H1 (cell line): ENCODE data around the gene CDKL1. TPM values are rescaled to one million over a fixed set of nuclear protein-coding genes. Genes with fewer than 3 reads are reported as not detected.
A peak's percentile ranks its signal among the peaks of the same experiment; 100 is the strongest.

Experiments used
- CTCF ChIA-PET: fragments of 300-600 bp; sonication (Branson Sonifier 250); formaldehyde crosslinking; loops from one replicate; lab custom pipeline; 2021; ENCODE audit not compliant: partially characterized antibody; lab: Charles Lee
- POLR2A ChIA-PET: fragments of 300-600 bp; sonication (Branson Sonifier 250); formaldehyde crosslinking; loops from one replicate; lab custom pipeline; 2021; ENCODE audit warnings: inconsistent platforms; ENCODE audit not compliant: partially characterized antibody; lab: Charles Lee
- DNase-seq, 2 experiments: peaks; one replicate each; pipeline versions ENCODE4 v3.0.0 to v3.0.0-alpha.2; 2010 to 2022; ENCODE audit warnings: low spot score in 2 of 2, low read depth in 1 of 2, mixed read lengths in 1 of 2
- FAIRE-seq: peaks from 2 replicates; lab custom pipeline; 2011; peaks lifted over from hg19 to GRCh38; lab: Jason Lieb, UNC
- H2AFZ ChIP-seq: 2 replicates; pipeline ENCODE4 v1.8.1; 2012; ENCODE audit warnings: low read length, inconsistent platforms
- H2AK5ac ChIP-seq: 2 replicates; pipeline ENCODE4 v1.6.1; 2013; ENCODE audit warnings: low read depth, low read length
- H2BK120ac ChIP-seq: replicated peaks from 2 replicates; pipeline ENCODE3; 2013; ENCODE audit warnings: low read depth, low read length, inconsistent platforms
- H2BK12ac ChIP-seq: 2 replicates; pipeline ENCODE4 v1.6.1; 2013; ENCODE audit warnings: low read depth, low read length
- H2BK15ac ChIP-seq: 2 replicates; pipeline ENCODE4 v1.6.1; 2013; ENCODE audit warnings: low read length
- H2BK20ac ChIP-seq: 2 replicates; pipeline ENCODE4 v1.6.1; 2013; ENCODE audit warnings: low read length
- H2BK5ac ChIP-seq: 2 replicates; pipeline ENCODE4 v1.6.1; 2013; ENCODE audit warnings: low read depth, low read length
- H3K14ac ChIP-seq: 2 replicates; pipeline ENCODE4 v1.6.1; 2013; ENCODE audit warnings: inconsistent platforms; ENCODE audit not compliant: insufficient read length
- H3K18ac ChIP-seq: 2 replicates; pipeline ENCODE4 v1.6.1; 2013; ENCODE audit warnings: low read length; ENCODE audit errors: extremely low read depth
- H3K23ac ChIP-seq: 2 replicates; pipeline ENCODE4 v1.6.1; 2013; ENCODE audit warnings: inconsistent platforms; ENCODE audit not compliant: insufficient read length
- H3K23me2 ChIP-seq: 2 replicates; pipeline ENCODE4 v1.6.1; 2013; ENCODE audit warnings: low read depth, low read length
- H3K27ac ChIP-seq: 2 replicates; pipeline ENCODE4 v1.6.1; 2011; ENCODE audit warnings: low read depth, low read length, inconsistent platforms
- H3K27me3 ChIP-seq, 4 experiments: replicated peaks in 1 of 4; 1 replicate in 1 of 4; 2 replicates in 3 of 4; pipeline versions ENCODE4 v1.6.1 to v1.8.1; 2011 to 2013; ENCODE audit warnings: low read length in 3 of 4, mild to moderate bottlenecking in 3 of 4, inconsistent platforms in 2 of 4, mixed read lengths in 2 of 4, moderate library complexity in 1 of 4; ENCODE audit not compliant: control insufficient read depth in 3 of 4, insufficient read depth in 3 of 4; ENCODE audit errors: extremely low read depth in 1 of 4
- H3K36me3 ChIP-seq, 4 experiments: 2 replicates each; pipeline versions ENCODE4 v1.6.1 to v1.8.1; 2011 to 2013; ENCODE audit warnings: mild to moderate bottlenecking in 4 of 4, low read length in 3 of 4, moderate library complexity in 2 of 4, control low read depth in 1 of 4, inconsistent platforms in 1 of 4; ENCODE audit not compliant: insufficient read depth in 4 of 4, control insufficient read depth in 2 of 4
- H3K4ac ChIP-seq: replicated peaks from 2 replicates; pipeline ENCODE3; 2013; ENCODE audit warnings: low read length, low read depth, mixed read lengths, inconsistent platforms; ENCODE audit not compliant: insufficient read length
- H3K4me1 ChIP-seq, 4 experiments: replicated peaks in 1 of 4; 1 replicate in 1 of 4; 2 replicates in 3 of 4; pipeline versions ENCODE4 v1.6.1 to v1.8.1; 2011 to 2013; ENCODE audit warnings: low read length in 3 of 4, inconsistent platforms in 2 of 4, mixed read lengths in 1 of 4; ENCODE audit not compliant: insufficient read depth in 4 of 4, control insufficient read depth in 3 of 4
- H3K4me2 ChIP-seq, 2 experiments: 2 replicates each; pipeline versions ENCODE4 v1.6.1 to v1.8.1; 2011 to 2013; ENCODE audit warnings: low read depth in 2 of 2, low read length in 2 of 2, control low read depth in 1 of 2, inconsistent platforms in 1 of 2, mild to moderate bottlenecking in 1 of 2; ENCODE audit not compliant: insufficient read depth in 1 of 2
- H3K4me3 ChIP-seq, 4 experiments: fragments of 200-600, 300-600 bp in 1 of 4; sonication (generic), shearing (Covaris generic), sonication (Bioruptor Twin) in 1 of 4; 2 replicates each; pipeline versions ENCODE4 v1.5.1 to v1.8.1; 2011 to 2016; ENCODE audit warnings: low read length in 4 of 4, low read depth in 3 of 4, control low read depth in 2 of 4, inconsistent platforms in 2 of 4, mild to moderate bottlenecking in 2 of 4, mixed read lengths in 1 of 4, moderate library complexity in 1 of 4; ENCODE audit not compliant: insufficient read depth in 2 of 4; ENCODE audit errors: extremely low read depth in 1 of 4
- H3K56ac ChIP-seq: replicated peaks from 2 replicates; pipeline ENCODE3; 2013; ENCODE audit warnings: low read depth, mild to moderate bottlenecking, mixed read lengths, low read length, inconsistent platforms; ENCODE audit not compliant: insufficient read length
- H3K79me1 ChIP-seq: 2 replicates; pipeline ENCODE4 v1.6.1; 2013; ENCODE audit warnings: low read depth, low read length, control low read depth
- H3K79me2 ChIP-seq, 2 experiments: 2 replicates each; pipeline versions ENCODE4 v1.6.1 to v1.8.1; 2012 to 2013; ENCODE audit warnings: low read length in 2 of 2, mild to moderate bottlenecking in 2 of 2, inconsistent platforms in 1 of 2; ENCODE audit not compliant: insufficient read depth in 2 of 2, control insufficient read depth in 1 of 2
- H3K9ac ChIP-seq, 4 experiments: replicated peaks in 1 of 4; 1 replicate in 1 of 4; 2 replicates in 3 of 4; pipeline versions ENCODE4 v1.6.1 to v1.8.1; 2011 to 2013; ENCODE audit warnings: low read depth in 3 of 4, low read length in 3 of 4, control low read depth in 2 of 4, mild to moderate bottlenecking in 2 of 4, moderate library complexity in 2 of 4, inconsistent platforms in 1 of 4; ENCODE audit errors: extremely low read depth in 1 of 4
- H3K9me3 ChIP-seq, 2 experiments: 2 replicates each; pipeline versions ENCODE4 v1.6.1 to v1.8.1; 2012 to 2013; ENCODE audit warnings: mild to moderate bottlenecking in 2 of 2, moderate library complexity in 2 of 2, control low read depth in 1 of 2, inconsistent platforms in 1 of 2, low read depth in 1 of 2, low read length in 1 of 2, mixed read lengths in 1 of 2; ENCODE audit not compliant: insufficient read depth in 2 of 2
- H4K20me1 ChIP-seq, 2 experiments: replicated peaks in 1 of 2; 2 replicates each; pipeline versions ENCODE3 to v1.8.1; 2011 to 2013; ENCODE audit warnings: inconsistent platforms in 2 of 2, low read length in 2 of 2, mild to moderate bottlenecking in 1 of 2; ENCODE audit not compliant: insufficient read depth in 2 of 2, control insufficient read depth in 1 of 2
- H4K5ac ChIP-seq: 2 replicates; pipeline ENCODE4 v1.6.1; 2013; ENCODE audit warnings: low read length, low read depth, mixed read lengths, inconsistent platforms; ENCODE audit not compliant: insufficient read length
- H4K8ac ChIP-seq: 2 replicates; pipeline ENCODE4 v1.8.0; 2013; ENCODE audit warnings: mild to moderate bottlenecking, moderate library complexity, low read length, inconsistent platforms; ENCODE audit not compliant: insufficient read depth; ENCODE audit errors: extremely low read depth
- H4K91ac ChIP-seq: replicated peaks from 2 replicates; pipeline ENCODE3; 2013; ENCODE audit warnings: low read length, mixed read lengths, inconsistent platforms; ENCODE audit not compliant: insufficient read length
- ATF3 ChIP-seq: IDR thresholded peaks from 2 replicates; pipeline ENCODE4 v1.6.1; 2011; ENCODE audit warnings: low read depth, mild to moderate bottlenecking, low read length; ENCODE audit not compliant: insufficient read depth
- GABPA ChIP-seq: IDR thresholded peaks from 2 replicates; pipeline ENCODE4 v1.6.1; 2011; ENCODE audit warnings: mild to moderate bottlenecking, low read length, moderate library complexity, borderline replicate concordance; ENCODE audit not compliant: insufficient read depth
- MAFK ChIP-seq: IDR thresholded peaks from 2 replicates; pipeline ENCODE4 v1.6.1; 2012; ENCODE audit warnings: low read depth, mild to moderate bottlenecking, improper control_type of control experiment, low read length
- MAX ChIP-seq: IDR thresholded peaks from 2 replicates; pipeline ENCODE4 v1.6.1; 2012; ENCODE audit warnings: inconsistent platforms
- NANOG ChIP-seq: IDR thresholded peaks from 2 replicates; pipeline ENCODE4 v1.6.1; 2011; ENCODE audit warnings: low read length, low read depth, mild to moderate bottlenecking, inconsistent platforms; ENCODE audit not compliant: insufficient read depth, poor library complexity, severe bottlenecking
- RNF2 ChIP-seq: fragments of 200-900, 300-1000 bp; sonication (generic); IDR thresholded peaks from 2 replicates; pipeline ENCODE4 v1.7.1; 2016; ENCODE audit warnings: borderline replicate concordance, low read depth, mild to moderate bottlenecking, antibody characterized with exemption, low read length; ENCODE audit not compliant: poor library complexity, severe bottlenecking; ENCODE audit errors: missing control alignments
- SIN3A ChIP-seq, 2 experiments: IDR thresholded peaks in 1 of 2; conservative IDR thresholded peaks in 1 of 2; 2 replicates each; pipeline ENCODE4 v1.6.1; 2011 to 2012; ENCODE audit warnings: low read length in 2 of 2, improper control_type of control experiment in 1 of 2, low read depth in 1 of 2, mild to moderate bottlenecking in 1 of 2
- SIRT6 ChIP-seq: IDR thresholded peaks from one replicate; pipeline ENCODE4 v1.7.1; 2012; ENCODE audit warnings: low read length, inconsistent platforms
- USF2 ChIP-seq: IDR thresholded peaks from 2 replicates; pipeline ENCODE4 v1.6.1; 2011; ENCODE audit warnings: low read length, improper control_type of control experiment
- WGBS, 2 experiments: shearing (Covaris generic) in 1 of 2; methylation state at CpG; one replicate each; pipeline versions ENCODE4 v1.1.6 to v1.1.7; 2013 to 2015; ENCODE audit warnings: low lambda C conversion rate in 2 of 2, mixed read lengths in 2 of 2, inconsistent platforms in 1 of 2, low coverage in 1 of 2, missing lambda C conversion rate in 1 of 2; ENCODE audit not compliant: insufficient replicate concordance in 2 of 2, insufficient coverage in 1 of 2, insufficient read length in 1 of 2; ENCODE audit errors: extremely low coverage in 1 of 2, missing lambda C conversion rate in 1 of 2; 5-methylcytosine and 5-hydroxymethylcytosine counted together
- polyA plus RNA-seq, 7 experiments: library from polyadenylated mRNA; depleted of rRNA in 3 of 7; stranded (reverse) in 5 of 7; unstranded in 2 of 7; fragments of >200 nt in 5 of 7; fragments of 200-250 nt in 2 of 7; gene quantifications; 1 replicate in 5 of 7; 2 replicates in 1 of 7; 4 replicates in 1 of 7; pipeline versions ENCODE4 v1.2.1 to v1.2.3, GENCODE V29; 2011 to 2013; ENCODE audit warnings: missing spikeins in 2 of 7, mixed read lengths in 2 of 7
- total RNA-seq: library from RNA; stranded (reverse); fragmentation: NEBNext Ultra II Directional; extraction: Animal tissue kit (Norgen Biotek cat#: 25700); gene quantifications from 2 replicates; pipeline ENCODE4 v1.2.1, GENCODE V29; 2021

CDKL1 gene
- total and polyA plus RNA-seq, 2 of the 8 experiments (the other 6 are each of a cell fraction or from before 2014, with no cell fraction given): 1.2 to 2.2 TPM

- no peaks in the 10 kb centered on the region for H3K9me3 ChIP-seq
- no peaks in the 10 kb centered on the region for H3K27me3 ChIP-seq
- no peaks in the 10 kb centered on the region for H3K23me2 ChIP-seq
- no peak overlapping the region for H3K23ac ChIP-seq
- no peak overlapping the region for H3K4me2 ChIP-seq
- DNase-seq (no peak), FAIRE-seq (no peak)
- no peaks in the 10 kb centered on the region for H4K20me1 ChIP-seq
- H2BK120ac ChIP-seq: no peak overlapping the region
- no peak overlapping the region for H3K14ac ChIP-seq
- 75% methylated on average over 9 of the region's 9 CpGs; no CpG with 5 or more reads in 1 of the 2 experiments for WGBS, 2 experiments
- H2AK5ac ChIP-seq: no peak overlapping the region
- H4K5ac ChIP-seq: no peak overlapping the region
- POLR2A ChIA-PET: interaction anchor here (0.7 to 1.0 kb wide), 3 partner anchors 8 to 27 kb away, joined by 3 to 4 read pairs (median 4); partner anchors contain the start of gene CDKL1
- H2BK15ac ChIP-seq: peak overlapping the region; percentile 50; the same call in 1 of the 2 replicates
- H2BK12ac ChIP-seq: no peak overlapping the region
- no peak overlapping the region for H4K8ac ChIP-seq
- H3K4ac ChIP-seq: no peak overlapping the region
- no peak overlapping the region for H3K18ac ChIP-seq
- no peak overlapping the region for H3K4me3 ChIP-seq
- H3K9ac ChIP-seq: no peak overlapping the region
- peaks cover 0 to 6% (median 1%) of the 10 kb centered on the region in 4 experiments; a peak in 2 of 7 replicates for H3K4me1 ChIP-seq
- H2BK5ac ChIP-seq: no peak overlapping the region
- CTCF ChIA-PET: interaction anchor here (0.6 to 1.5 kb wide), 5 partner anchors 15 to 588 kb away, joined by 3 to 4 read pairs (median 3); no protein-coding TSS in a partner anchor
- H4K91ac ChIP-seq: no peak overlapping the region
- H3K79me2 ChIP-seq: no peaks in the 10 kb centered on the region
- no peak overlapping the region for H3K56ac ChIP-seq
- no peaks in the 10 kb centered on the region for H3K36me3 ChIP-seq
- H3K27ac ChIP-seq: no peak overlapping the region
- no peaks in the 10 kb centered on the region for H3K79me1 ChIP-seq
- H2BK20ac ChIP-seq: no peak overlapping the region
- no peak overlapping the region for H2AFZ ChIP-seq
- no peak for TF ChIP-seq ATF3
- TF ChIP-seq SIRT6: no peak
- no peak for TF ChIP-seq GABPA
- TF ChIP-seq SIN3A (conservative IDR thresholded peaks at IDR 0.05 in 1 of 2, IDR thresholded peaks at IDR 0.05 in 1 of 2; ENCODE audit: low read depth in 1 of 2, low read length in 2 of 2): 0 out of 4 replicates have a peak, but pooled peaks have one; percentile 38 to 46
- TF ChIP-seq RNF2: no peak
- no peak for TF ChIP-seq USF2
- TF ChIP-seq MAFK: no peak
- no peak for TF ChIP-seq NANOG
- peak; percentile 69 for TF ChIP-seq MAX
Observed at GRCh38 chr14:50388256-50388931, 8.3 kb downstream of the CDKL1 start.
